ENCODE results near the gene BACH2.

BACH2 gene

DNA sequence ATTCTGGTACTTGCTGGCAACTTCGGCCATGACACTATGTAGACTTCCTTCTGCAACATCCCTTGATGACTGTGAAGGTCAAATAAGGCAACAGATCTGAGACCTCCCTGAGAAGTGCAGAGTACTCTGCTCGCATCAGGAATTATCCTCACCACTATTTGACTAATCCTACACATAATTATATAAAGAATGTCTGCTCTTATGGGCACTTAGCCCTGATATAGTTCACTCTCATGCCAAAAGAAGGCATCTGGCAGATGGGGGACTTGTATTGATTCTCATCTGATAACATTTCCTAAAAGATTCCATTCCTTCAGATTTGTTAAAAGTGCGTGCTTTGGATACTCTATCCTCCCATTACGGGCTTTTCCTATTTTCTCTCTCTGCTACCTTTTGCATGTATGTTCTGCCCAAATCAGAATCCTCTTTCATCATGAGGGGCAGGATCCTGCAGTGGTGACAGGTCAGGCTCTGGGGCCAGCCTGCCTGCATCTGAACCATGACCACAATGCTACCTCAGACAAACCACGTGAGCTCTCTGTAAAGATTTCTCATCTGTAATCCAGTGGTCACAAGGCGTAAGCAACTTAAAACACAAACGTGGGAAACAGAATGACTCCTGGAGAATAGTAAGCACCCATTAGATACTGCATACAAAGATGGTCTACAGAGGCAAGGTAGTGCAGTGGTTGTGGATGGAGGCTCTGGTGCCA is 268.4 kb downstream of the BACH2 start:
- no peak overlapping the region for H3K4me3 ChIP-seq (ENCODE audit: low read depth, low read length)
- TF ChIP-seq, protein P1, sequence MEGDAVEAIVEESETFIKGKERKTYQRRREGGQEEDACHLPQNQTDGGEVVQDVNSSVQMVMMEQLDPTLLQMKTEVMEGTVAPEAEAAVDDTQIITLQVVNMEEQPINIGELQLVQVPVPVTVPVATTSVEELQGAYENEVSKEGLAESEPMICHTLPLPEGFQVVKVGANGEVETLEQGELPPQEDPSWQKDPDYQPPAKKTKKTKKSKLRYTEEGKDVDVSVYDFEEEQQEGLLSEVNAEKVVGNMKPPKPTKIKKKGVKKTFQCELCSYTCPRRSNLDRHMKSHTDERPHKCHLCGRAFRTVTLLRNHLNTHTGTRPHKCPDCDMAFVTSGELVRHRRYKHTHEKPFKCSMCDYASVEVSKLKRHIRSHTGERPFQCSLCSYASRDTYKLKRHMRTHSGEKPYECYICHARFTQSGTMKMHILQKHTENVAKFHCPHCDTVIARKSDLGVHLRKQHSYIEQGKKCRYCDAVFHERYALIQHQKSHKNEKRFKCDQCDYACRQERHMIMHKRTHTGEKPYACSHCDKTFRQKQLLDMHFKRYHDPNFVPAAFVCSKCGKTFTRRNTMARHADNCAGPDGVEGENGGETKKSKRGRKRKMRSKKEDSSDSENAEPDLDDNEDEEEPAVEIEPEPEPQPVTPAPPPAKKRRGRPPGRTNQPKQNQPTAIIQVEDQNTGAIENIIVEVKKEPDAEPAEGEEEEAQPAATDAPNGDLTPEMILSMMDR (IDR thresholded peaks at IDR 0.05; ENCODE audit: insufficient read depth, low read depth, low read length, missing control alignments) = no peak
- DNase-seq (ENCODE audit: low read depth) = no peak

DNA sequence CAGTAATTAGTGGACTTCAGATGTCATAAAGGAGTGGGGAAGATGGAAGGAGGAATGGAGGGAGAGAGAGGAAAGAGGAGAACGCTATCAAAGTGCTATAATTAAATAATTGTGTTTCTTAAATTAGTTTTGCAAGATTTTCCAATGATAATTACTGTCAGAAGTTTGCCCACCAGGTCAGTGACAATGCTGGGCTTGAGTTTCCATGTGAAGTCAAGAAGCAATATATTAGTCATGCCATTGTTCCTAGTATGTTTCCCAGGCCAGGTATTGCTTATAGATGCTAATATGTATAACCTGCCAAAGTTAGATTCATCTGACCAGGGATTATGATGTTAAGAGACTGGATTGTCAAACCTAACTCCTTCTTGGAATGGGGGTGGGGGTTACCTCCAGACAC is 270.4 kb downstream of the BACH2 start:
- H3K4me3 ChIP-seq (ENCODE audit: low read depth, low read length) = no peak overlapping the region
- TF ChIP-seq, protein P1 (IDR thresholded peaks at IDR 0.05; ENCODE audit: insufficient read depth, low read depth, low read length, missing control alignments) = no peak
- DNase-seq (ENCODE audit: low read depth) = no peak

DNA sequence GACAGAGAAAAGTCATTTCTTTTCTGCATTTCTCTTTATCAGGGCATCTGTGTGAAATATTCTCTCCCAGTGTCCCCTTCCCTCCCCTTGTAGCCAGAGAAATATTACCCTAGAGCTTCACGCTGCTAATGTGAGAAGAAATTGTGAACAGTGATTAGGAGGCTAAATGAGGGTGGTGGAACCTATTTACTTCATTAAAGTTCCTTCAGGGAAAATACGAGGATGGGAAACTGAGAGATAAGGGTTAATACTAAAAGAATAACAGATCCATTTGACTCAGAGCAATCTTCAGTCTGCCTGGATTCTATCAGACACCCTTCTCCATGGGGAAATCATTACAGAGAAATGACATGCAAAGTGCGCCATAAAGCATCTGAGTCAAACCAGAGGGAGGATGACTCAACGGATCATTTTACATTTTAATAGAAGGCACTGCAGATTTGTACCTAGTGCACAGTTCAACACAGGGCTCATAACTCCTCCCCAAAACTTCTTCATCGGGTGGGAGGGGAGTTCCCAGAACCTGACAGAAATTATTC is 271.1 kb downstream of the BACH2 start:
- H3K4me3 ChIP-seq (ENCODE audit: low read depth, low read length) = no peak overlapping the region
- no peak for DNase-seq (ENCODE audit: low read depth)

DNA sequence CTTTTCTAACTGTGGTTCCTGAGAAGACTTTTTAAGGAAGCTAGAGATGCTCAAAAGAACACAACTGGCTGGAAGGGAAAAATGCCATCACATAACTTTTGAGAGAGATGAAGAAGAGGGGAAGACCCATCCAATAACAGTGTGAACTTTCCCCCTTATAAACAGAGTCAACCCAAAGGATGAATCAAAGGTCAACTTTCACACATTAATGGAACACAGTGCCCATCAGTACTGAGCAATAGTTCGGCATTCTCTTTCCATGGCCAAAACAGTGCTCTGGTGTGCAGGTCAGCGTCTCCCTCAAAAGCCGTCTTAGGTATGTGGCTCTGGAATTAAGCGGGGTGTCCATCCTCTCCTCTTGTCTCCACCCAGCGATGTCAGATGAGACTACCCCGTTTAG is 272.0 kb downstream of the BACH2 start:
- no peak for DNase-seq (ENCODE audit: low read depth)
- H3K4me3 ChIP-seq (ENCODE audit: low read depth, low read length) = no peak overlapping the region
- TF ChIP-seq, protein P1 (IDR thresholded peaks at IDR 0.05; ENCODE audit: insufficient read depth, low read depth, low read length, missing control alignments) = no peak

More for the DNA sequence above, 271.1 kb downstream of the BACH2 start:
- TF ChIP-seq, protein P1 (IDR thresholded peaks at IDR 0.05; ENCODE audit: insufficient read depth, low read depth, low read length, missing control alignments) = no peak

DNA sequence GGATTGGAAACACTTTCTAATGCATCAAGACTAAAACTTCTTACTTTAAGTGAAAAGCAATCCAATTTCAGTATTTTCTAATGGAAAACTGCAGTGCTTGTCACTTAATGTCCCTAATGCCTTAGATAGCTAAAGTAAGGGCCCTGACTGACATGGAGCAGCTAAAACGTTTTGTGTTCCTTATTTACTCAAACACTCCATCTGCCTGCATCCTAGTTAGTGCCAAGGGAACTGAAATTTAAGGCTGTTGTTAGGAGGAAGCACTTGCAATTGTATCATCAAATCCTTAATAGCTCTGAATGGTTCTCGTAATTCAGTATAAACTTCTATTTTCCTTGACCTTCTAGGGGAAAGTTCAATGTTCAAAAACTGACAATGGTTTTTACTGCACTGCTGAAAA is 274.9 kb downstream of the BACH2 start:
- TF ChIP-seq, protein P1 (IDR thresholded peaks at IDR 0.05; ENCODE audit: insufficient read depth, low read depth, low read length, missing control alignments) = no peak
- DNase-seq (ENCODE audit: low read depth) = no peak
- no peak overlapping the region for H3K4me3 ChIP-seq (ENCODE audit: low read depth, low read length)

DNA sequence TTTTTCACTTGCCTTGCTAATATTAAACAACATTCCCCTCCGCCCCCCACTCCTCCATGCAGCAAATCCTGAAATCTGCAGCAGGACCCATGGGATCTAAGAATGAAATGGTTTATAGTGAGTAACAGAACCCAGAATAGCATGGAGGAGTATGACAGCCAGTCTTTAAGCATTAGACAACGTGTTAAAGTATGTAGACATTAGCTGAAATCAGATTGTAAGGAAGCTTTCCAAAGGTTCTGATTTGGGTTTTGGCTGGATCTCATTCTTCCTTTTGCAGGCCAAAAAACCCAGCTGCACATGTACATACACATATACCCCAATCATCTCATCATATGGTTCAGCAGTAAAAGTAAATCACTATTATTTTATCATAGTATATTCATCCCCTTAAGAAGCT is 275.9 kb downstream of the BACH2 start:
- TF ChIP-seq, protein P1 (IDR thresholded peaks at IDR 0.05; ENCODE audit: insufficient read depth, low read depth, low read length, missing control alignments) = no peak
- H3K4me3 ChIP-seq (ENCODE audit: low read depth, low read length) = no peak overlapping the region
- DNase-seq (ENCODE audit: low read depth) = no peak

DNA sequence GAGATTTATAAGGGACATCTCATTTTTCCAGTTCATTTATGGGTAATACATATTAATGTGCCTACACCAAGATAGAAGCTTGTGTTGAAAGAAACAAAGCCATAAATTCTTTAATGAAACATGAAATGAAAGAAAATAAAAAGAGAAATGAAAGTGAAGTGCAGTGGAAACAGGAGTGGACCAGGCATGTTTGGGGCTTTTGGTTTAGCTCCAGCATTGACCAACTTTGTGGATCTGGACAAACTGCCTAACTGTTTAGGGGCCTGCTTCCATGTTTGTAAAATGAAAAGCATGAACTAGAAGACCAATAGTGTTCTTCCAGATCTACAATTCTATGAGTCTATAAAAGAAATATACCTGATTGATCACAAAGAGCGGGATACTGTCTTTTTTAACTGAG is 277.4 kb downstream of the BACH2 start:
- TF ChIP-seq, protein P1 (IDR thresholded peaks at IDR 0.05; ENCODE audit: insufficient read depth, low read depth, low read length, missing control alignments) = no peak
- H3K4me3 ChIP-seq (ENCODE audit: low read depth, low read length) = no peak overlapping the region
- no peak for DNase-seq (ENCODE audit: low read depth)
